Astrocyte (in vitro differentiated cells and primary cell): Measurements from ENCODE around the gene MDM1. TPM values are rescaled to one million over a fixed set of nuclear protein-coding genes. Genes with fewer than 3 reads are reported as not detected.

Experiments used
- DNase-seq: peaks from one replicate; pipeline ENCODE4 v3.0.0-alpha.2; 2010; ENCODE audit warnings: low read depth
- FAIRE-seq: peaks from 2 replicates; lab custom pipeline; 2011; peaks lifted over from hg19 to GRCh38; lab: Jason Lieb, UNC
- H2AFZ ChIP-seq: 2 replicates; pipeline ENCODE4 v1.6.0; 2012; ENCODE audit warnings: low read depth, low read length, inconsistent platforms
- H3K27ac ChIP-seq: 2 replicates; pipeline ENCODE4 v1.5.1; 2011; ENCODE audit warnings: low read depth, low read length, inconsistent platforms
- H3K27me3 ChIP-seq: 2 replicates; pipeline ENCODE4 v1.6.0; 2011; ENCODE audit warnings: low read length, inconsistent platforms; ENCODE audit not compliant: insufficient read depth
- H3K36me3 ChIP-seq: 2 replicates; pipeline ENCODE4 v1.5.1; 2011; ENCODE audit warnings: low read length, inconsistent platforms; ENCODE audit not compliant: insufficient read depth
- H3K4me1 ChIP-seq: 2 replicates; pipeline ENCODE4 v1.5.1; 2011; ENCODE audit warnings: low read length, inconsistent platforms; ENCODE audit not compliant: insufficient read depth
- H3K4me2 ChIP-seq: 2 replicates; pipeline ENCODE4 v1.6.0; 2012; ENCODE audit warnings: low read length, inconsistent platforms
- H3K4me3 ChIP-seq: 2 replicates; pipeline ENCODE4 v1.5.1; 2011; ENCODE audit warnings: low read depth, mild to moderate bottlenecking, low read length, inconsistent platforms; ENCODE audit not compliant: insufficient read depth
- H3K79me2 ChIP-seq: 2 replicates; pipeline ENCODE4 v1.6.0; 2012; ENCODE audit warnings: mild to moderate bottlenecking, low read length, inconsistent platforms; ENCODE audit not compliant: insufficient read depth
- H3K9ac ChIP-seq: 2 replicates; pipeline ENCODE4 v1.6.0; 2012; ENCODE audit warnings: mild to moderate bottlenecking, low read length, inconsistent platforms
- H3K9me3 ChIP-seq: 2 replicates; pipeline ENCODE4 v1.5.1; 2012; ENCODE audit warnings: low read depth, mild to moderate bottlenecking, low read length, inconsistent platforms; ENCODE audit not compliant: insufficient read depth
- H4K20me1 ChIP-seq: 2 replicates; pipeline ENCODE4 v1.6.0; 2012; ENCODE audit warnings: low read length, inconsistent platforms; ENCODE audit not compliant: insufficient read depth
- H3K27ac Mint-ChIP-seq: one replicate; pipeline ENCODE4 v1.8.0; 2021; ENCODE audit warnings: mild to moderate bottlenecking, mixed read lengths; ENCODE audit not compliant: unreplicated experiment
- H3K27me3 Mint-ChIP-seq: one replicate; pipeline ENCODE4 v1.8.0; 2021; ENCODE audit warnings: low read depth, mixed read lengths; ENCODE audit not compliant: unreplicated experiment
- H3K36me3 Mint-ChIP-seq: one replicate; pipeline ENCODE4 v1.8.0; 2021; ENCODE audit warnings: low read depth, mixed read lengths; ENCODE audit not compliant: unreplicated experiment
- H3K4me1 Mint-ChIP-seq: one replicate; pipeline ENCODE4 v1.8.0; 2021; ENCODE audit warnings: low read depth, mixed read lengths; ENCODE audit not compliant: unreplicated experiment
- H3K4me3 Mint-ChIP-seq: one replicate; pipeline ENCODE4 v1.8.0; 2021; ENCODE audit warnings: mild to moderate bottlenecking, moderate library complexity, mixed read lengths; ENCODE audit not compliant: unreplicated experiment
- H3K9me3 Mint-ChIP-seq: one replicate; pipeline ENCODE4 v1.8.0; 2021; ENCODE audit warnings: mild to moderate bottlenecking, mixed read lengths; ENCODE audit not compliant: unreplicated experiment
- EZH2 ChIP-seq: IDR thresholded peaks from 2 replicates; pipeline ENCODE4 v1.6.1; 2012; ENCODE audit warnings: mild to moderate bottlenecking, low read length, inconsistent platforms; ENCODE audit not compliant: insufficient read depth
- total RNA-seq: library from RNA; stranded (reverse); gene quantifications from 2 replicates; pipeline ENCODE4 v1.2.1, GENCODE V29; 2021
- TF ChIP-seq, protein P1 (sequence below): IDR thresholded peaks from 2 replicates; pipeline ENCODE4 v1.5.1; 2011; ENCODE audit warnings: low read depth, mild to moderate bottlenecking, inconsistent platforms, low read length, moderate library complexity; ENCODE audit not compliant: insufficient read depth

Gene MDM1
- total RNA-seq, 1 donor from 2014 or later, result 10.8 TPM

DNA sequence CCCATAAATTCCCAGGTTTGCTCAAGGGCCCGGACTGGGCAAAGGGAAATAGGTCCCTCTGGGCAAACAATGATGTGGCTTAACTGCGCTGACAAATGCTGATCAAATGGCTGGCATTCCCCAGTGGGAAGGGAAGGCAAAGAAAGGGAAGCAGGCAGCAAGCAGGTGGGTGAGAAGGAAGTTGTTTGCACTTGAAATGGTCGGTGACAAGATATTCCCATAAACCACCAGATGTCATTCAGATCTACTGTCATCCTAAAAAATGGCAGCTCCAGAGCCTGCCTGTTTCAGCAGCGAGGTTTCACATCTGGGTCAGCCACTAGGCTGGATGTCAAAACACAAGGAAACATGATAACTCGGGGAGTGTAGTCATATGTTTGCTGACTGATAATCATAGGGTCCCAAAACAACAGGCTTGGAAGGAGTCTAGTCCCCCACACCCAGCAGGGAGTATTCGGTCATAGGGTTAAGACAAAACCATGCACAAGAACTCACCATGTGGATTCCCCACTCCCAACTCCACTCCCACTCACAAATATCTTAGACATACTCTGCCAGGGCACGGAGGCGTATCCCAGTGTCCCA, 37.9 kb upstream of the MDM1 start:
- FAIRE-seq, result no peak
- DNase-seq, result no peak
- no peak overlapping the region for H3K4me3 ChIP-seq
- H2AFZ ChIP-seq, result no peak overlapping the region
- H3K9me3 Mint-ChIP-seq, result peaks cover 2% of the 10 kb centered on the region
- no peaks in the 10 kb centered on the region for H3K36me3 ChIP-seq
- H3K79me2 ChIP-seq, result no peaks in the 10 kb centered on the region
- H3K4me1 Mint-ChIP-seq, result peaks cover 6% of the 10 kb centered on the region
- H3K27ac ChIP-seq, result no peak overlapping the region
- H3K4me1 ChIP-seq, result peaks cover 5% of the 10 kb centered on the region
- no peak overlapping the region for H3K4me3 Mint-ChIP-seq
- no peaks in the 10 kb centered on the region for H3K36me3 Mint-ChIP-seq
- H3K4me2 ChIP-seq, result no peak overlapping the region
- H4K20me1 ChIP-seq, result no peaks in the 10 kb centered on the region
- no peak overlapping the region for H3K9ac ChIP-seq
- no peaks in the 10 kb centered on the region for H3K9me3 ChIP-seq
- TF ChIP-seq, protein P1, sequence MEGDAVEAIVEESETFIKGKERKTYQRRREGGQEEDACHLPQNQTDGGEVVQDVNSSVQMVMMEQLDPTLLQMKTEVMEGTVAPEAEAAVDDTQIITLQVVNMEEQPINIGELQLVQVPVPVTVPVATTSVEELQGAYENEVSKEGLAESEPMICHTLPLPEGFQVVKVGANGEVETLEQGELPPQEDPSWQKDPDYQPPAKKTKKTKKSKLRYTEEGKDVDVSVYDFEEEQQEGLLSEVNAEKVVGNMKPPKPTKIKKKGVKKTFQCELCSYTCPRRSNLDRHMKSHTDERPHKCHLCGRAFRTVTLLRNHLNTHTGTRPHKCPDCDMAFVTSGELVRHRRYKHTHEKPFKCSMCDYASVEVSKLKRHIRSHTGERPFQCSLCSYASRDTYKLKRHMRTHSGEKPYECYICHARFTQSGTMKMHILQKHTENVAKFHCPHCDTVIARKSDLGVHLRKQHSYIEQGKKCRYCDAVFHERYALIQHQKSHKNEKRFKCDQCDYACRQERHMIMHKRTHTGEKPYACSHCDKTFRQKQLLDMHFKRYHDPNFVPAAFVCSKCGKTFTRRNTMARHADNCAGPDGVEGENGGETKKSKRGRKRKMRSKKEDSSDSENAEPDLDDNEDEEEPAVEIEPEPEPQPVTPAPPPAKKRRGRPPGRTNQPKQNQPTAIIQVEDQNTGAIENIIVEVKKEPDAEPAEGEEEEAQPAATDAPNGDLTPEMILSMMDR, result no peak
- TF ChIP-seq EZH2, result no peak
- H3K27me3 Mint-ChIP-seq, result peaks cover 3% of the 10 kb centered on the region
- no peaks in the 10 kb centered on the region for H3K27me3 ChIP-seq
- H3K27ac Mint-ChIP-seq, result no peak overlapping the region

DNA sequence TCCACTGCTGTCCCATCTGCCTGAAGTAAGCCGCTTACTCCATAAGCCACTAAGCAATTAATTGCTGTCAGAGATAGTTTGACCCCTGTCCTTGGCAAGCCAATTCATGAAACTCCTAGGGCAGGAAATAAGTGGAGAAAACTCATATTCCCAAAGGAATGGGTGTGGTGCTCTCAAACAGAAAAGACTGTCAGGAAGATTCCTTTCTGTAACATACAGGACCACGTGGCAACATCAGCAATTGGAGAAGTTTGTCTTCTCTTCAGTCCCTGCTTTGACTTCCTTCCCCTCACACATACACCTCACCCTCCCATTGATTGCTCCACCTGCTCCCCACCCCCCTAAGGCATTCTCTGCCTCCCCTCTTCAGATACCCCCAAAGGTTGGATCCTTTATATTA, 36.2 kb upstream of the MDM1 start:
- Mint-ChIP-seq H3K27ac (no peak overlapping the region), H3K27me3 (peaks cover 3% of the 10 kb centered on the region), H3K36me3 (no peaks in the 10 kb centered on the region), H3K4me1 (peaks cover 11% of the 10 kb centered on the region), H3K9me3 (peaks cover 2% of the 10 kb centered on the region), H3K4me3 (no peak overlapping the region)
- no peak overlapping the region for H3K27ac ChIP-seq
- no peaks in the 10 kb centered on the region for H3K36me3 ChIP-seq
- no peak for FAIRE-seq
- no peak overlapping the region for H3K4me2 ChIP-seq
- H3K4me3 ChIP-seq, result no peak overlapping the region
- H2AFZ ChIP-seq, result no peak overlapping the region
- H3K4me1 ChIP-seq, result peaks cover 10% of the 10 kb centered on the region
- no peaks in the 10 kb centered on the region for H3K79me2 ChIP-seq
- H3K27me3 ChIP-seq, result no peaks in the 10 kb centered on the region
- H3K9me3 ChIP-seq, result no peaks in the 10 kb centered on the region
- TF ChIP-seq EZH2, result no peak
- TF ChIP-seq, protein P1, result no peak
- DNase-seq, result no peak
- H4K20me1 ChIP-seq, result no peaks in the 10 kb centered on the region
- H3K9ac ChIP-seq, result no peak overlapping the region

DNA sequence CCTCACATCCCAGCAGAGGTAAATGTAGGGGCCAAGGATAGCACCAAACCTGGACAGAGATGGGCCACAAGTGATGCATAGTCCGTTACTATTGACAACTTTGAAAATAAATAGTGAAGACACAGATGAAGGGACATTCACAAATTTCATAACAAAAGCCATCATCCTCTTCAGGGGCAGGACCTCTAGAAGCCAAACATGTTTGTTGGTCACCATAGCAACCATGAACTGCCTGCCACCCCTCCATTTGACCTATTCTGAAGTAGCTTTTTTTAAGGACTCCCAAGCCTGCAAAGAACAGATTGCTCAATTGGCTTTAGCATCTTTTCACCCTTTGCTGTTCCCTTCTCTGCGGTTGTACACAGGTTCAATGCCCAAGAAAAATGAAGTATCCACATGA, 35.7 kb upstream of the MDM1 start:
- H3K27ac Mint-ChIP-seq, result no peak overlapping the region
- Histone ChIP-seq H3K9ac (no peak overlapping the region), H2AFZ (no peak overlapping the region), H3K4me2 (no peak overlapping the region), H3K79me2 (no peaks in the 10 kb centered on the region), H3K4me3 (no peak overlapping the region), H3K27ac (no peak overlapping the region), H3K9me3 (no peaks in the 10 kb centered on the region), H3K27me3 (no peaks in the 10 kb centered on the region), H3K4me1 (peaks cover 10% of the 10 kb centered on the region), H4K20me1 (no peaks in the 10 kb centered on the region), H3K36me3 (no peaks in the 10 kb centered on the region)
- no peaks in the 10 kb centered on the region for H3K36me3 Mint-ChIP-seq
- TF ChIP-seq, protein P1, result no peak
- TF ChIP-seq EZH2, result no peak
- H3K4me3 Mint-ChIP-seq, result no peak overlapping the region
- H3K27me3 Mint-ChIP-seq, result peaks cover 3% of the 10 kb centered on the region
- H3K9me3 Mint-ChIP-seq, result peaks cover 2% of the 10 kb centered on the region
- peaks cover 11% of the 10 kb centered on the region for H3K4me1 Mint-ChIP-seq
- DNase-seq (no peak), FAIRE-seq (no peak)
